Measurements from ENCODE around the gene HIP1.
"Not testable (repeated sequence)": the region's sequence is repeated elsewhere in the genome, so short reads cannot be mapped to it uniquely, and the experiment has no call there.

The HIP1 gene

DNA sequence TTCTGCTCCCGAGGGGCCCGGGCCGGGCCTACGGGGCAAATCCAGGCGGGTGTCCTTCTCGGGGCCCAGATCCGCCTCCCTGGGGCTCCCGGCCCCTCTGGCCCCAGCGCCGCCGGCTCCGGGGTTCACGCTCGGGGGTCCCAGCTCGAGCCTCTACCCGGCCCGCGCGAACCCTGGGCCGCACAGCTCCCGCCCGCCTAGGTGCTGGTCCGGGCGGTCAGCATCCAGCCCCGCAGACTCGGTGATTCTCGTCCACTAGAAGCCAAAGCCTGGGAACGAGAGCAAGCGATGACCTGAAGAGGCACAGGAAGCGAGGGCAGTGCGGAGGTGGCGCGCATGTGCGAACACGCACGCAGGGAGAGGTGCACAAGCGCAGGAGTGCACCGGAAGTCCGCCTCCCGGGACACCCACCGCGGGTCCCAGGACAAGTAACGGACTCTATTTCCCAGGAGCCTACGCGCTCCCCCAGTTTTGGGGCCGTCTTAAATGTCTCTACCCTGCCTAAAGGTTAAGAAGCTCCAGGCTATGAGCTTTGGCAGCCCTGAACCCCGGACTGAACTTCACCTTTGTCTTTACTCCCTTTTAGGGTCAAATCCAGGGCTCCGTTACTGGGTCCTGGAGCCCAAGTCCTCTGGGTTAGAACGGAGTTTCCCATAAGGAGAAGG, 252.6 kb downstream of the HIP1 start, which contains the start of gene POM121C:
Gene POM121C (minus strand): TSS at position 321 of the 665 bp plus-strand sequence. CDS start 44,803 bp downstream, outside the sequence.
- peak; percentile 94 for DNase-seq

DNA sequence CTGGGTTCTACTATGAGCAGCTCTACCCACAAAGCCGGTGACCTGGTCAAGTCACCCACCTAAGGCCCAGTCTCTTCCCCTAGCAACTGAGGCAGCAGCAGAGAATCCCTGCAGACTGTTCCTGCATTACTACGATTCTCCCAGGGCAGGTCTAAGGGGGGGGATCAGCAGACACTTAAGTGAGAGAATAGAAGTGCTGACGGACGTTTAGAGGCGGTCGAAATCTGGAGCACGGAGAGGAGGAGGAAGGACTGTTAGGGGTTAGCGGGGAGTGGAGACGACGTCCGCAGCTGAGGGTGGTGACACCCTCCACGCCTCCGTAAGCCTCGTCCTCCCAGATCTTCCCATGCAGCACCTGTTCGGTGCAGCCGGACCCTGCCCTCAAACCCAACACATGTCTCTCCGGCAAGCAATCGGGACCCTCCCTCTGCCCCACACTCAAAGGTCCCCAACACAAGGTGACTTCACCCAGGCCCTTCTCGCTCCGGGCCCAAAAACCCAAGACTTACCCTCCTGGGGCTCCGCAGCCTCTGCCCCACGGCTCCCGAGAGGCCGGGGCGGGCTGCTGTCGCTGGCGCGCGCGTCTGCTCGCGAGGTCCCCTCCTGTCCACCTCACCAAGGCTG, 253.3 kb downstream of the HIP1 start:
- DNase-seq = not testable (repeated sequence)

All from left hindlimb (tissue), 1 donor.